ENCODE results near the gene TCHP. TPM values are rescaled to one million over a fixed set of nuclear protein-coding genes. Genes with fewer than 3 reads are reported as not detected.

The TCHP gene
- total RNA-seq, 1 experiment from 2014 or later = 13.3 TPM

DNA sequence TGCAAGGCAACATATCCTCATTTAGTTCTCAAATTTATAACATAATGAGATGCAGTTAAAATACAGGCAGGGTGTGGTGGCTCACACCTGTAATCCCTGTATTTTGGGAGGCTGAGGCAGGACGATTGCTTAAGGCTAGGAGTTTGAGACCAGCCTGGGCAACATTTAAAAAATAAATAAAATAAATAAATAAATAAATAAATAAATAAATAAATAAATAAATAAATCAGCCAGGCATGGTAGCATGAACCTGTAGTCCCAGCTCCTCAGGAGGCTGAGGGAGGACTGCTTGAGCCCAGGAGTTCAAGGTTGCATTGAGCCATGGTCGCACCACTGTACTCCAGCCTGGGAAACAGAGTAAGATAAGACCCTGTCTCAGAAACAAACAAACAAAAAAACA lies 39.4 kb downstream of the TCHP start:
- Histone ChIP-seq H3K14ac (ENCODE audit: insufficient read depth, low read length) (no peak overlapping the region), H3K79me2 (ENCODE audit: insufficient read depth, low read length) (no peaks in the 10 kb centered on the region), H3K9me3 (ENCODE audit: control insufficient read depth, low read depth, low read length) (no peaks in the 10 kb centered on the region), H4K5ac (ENCODE audit: insufficient read length, low read depth, low read length) (no peak overlapping the region), H4K20me1 (ENCODE audit: control insufficient read depth, insufficient read depth, insufficient read length) (no peaks in the 10 kb centered on the region), H2BK15ac (ENCODE audit: low read depth, low read length) (no peak overlapping the region), H3K9ac (ENCODE audit: extremely low read depth, insufficient read length, low read length) (no peak overlapping the region), H2AK5ac (ENCODE audit: insufficient read length, low read length) (no peak overlapping the region), H4K8ac (replicated peaks; ENCODE audit: insufficient read length, low read depth, low read length) (no peak overlapping the region), H3K23me2 (ENCODE audit: insufficient read length, low read depth, low read length, poor library complexity, severe bottlenecking) (no peaks in the 10 kb centered on the region), H3K4me1 (ENCODE audit: insufficient read depth, low read length) (no peaks in the 10 kb centered on the region), H2BK20ac (ENCODE audit: low read depth, low read length, poor library complexity, severe bottlenecking) (no peak overlapping the region), H3K18ac (ENCODE audit: insufficient read length, low read depth, low read length) (no peak overlapping the region), H3K56ac (ENCODE audit: insufficient read length, low read depth, low read length) (no peak overlapping the region), H4K91ac (ENCODE audit: insufficient read length, low read depth, low read length) (no peak overlapping the region), H2BK120ac (ENCODE audit: low read depth, low read length, poor library complexity, severe bottlenecking) (no peak overlapping the region), H3K27ac (ENCODE audit: insufficient read length, low read depth, low read length) (no peak overlapping the region), H2BK5ac (ENCODE audit: insufficient read length, low read length) (no peak overlapping the region), H2BK12ac (ENCODE audit: insufficient read length, low read depth, low read length) (no peak overlapping the region), H3K4ac (ENCODE audit: low read depth, low read length) (no peak overlapping the region), H3K79me1 (ENCODE audit: insufficient read depth, low read depth, low read length, poor library complexity, severe bottlenecking) (no peaks in the 10 kb centered on the region), H2AFZ (ENCODE audit: low read length) (no peak overlapping the region), H3K27me3 (ENCODE audit: insufficient read depth, low read length) (no peaks in the 10 kb centered on the region), H3K23ac (ENCODE audit: insufficient read length, low read depth, low read length) (no peak overlapping the region), H3K4me2 (ENCODE audit: insufficient read depth, insufficient read length, low read length) (no peak overlapping the region), H3T11ph (ENCODE audit: low read length) (no peak overlapping the region)
- Mint-ChIP-seq H3K36me3 (ENCODE audit: insufficient read depth in 1 of 3, low read depth in 3 of 3) (peaks cover 0 to 30% (median 13%) of the 10 kb centered on the region in 3 experiments; a peak in 5 of 7 replicates), H3K27me3 (ENCODE audit: low read depth) (no peaks in the 10 kb centered on the region), H3K4me3 (no peak overlapping the region), H3K27ac (no peak overlapping the region), H3K9me3 (no peaks in the 10 kb centered on the region), H3K4me1 (peaks cover under 1 to 3% of the 10 kb centered on the region in 2 experiments; a peak in 3 of 4 replicates)
- WGBS (ENCODE audit: extremely low coverage, insufficient read length, low lambda C conversion rate) = no CpG with 5 or more reads among the region's 2 CpGs
- no peak for DNase-seq
- TF ChIP-seq, protein P1, sequence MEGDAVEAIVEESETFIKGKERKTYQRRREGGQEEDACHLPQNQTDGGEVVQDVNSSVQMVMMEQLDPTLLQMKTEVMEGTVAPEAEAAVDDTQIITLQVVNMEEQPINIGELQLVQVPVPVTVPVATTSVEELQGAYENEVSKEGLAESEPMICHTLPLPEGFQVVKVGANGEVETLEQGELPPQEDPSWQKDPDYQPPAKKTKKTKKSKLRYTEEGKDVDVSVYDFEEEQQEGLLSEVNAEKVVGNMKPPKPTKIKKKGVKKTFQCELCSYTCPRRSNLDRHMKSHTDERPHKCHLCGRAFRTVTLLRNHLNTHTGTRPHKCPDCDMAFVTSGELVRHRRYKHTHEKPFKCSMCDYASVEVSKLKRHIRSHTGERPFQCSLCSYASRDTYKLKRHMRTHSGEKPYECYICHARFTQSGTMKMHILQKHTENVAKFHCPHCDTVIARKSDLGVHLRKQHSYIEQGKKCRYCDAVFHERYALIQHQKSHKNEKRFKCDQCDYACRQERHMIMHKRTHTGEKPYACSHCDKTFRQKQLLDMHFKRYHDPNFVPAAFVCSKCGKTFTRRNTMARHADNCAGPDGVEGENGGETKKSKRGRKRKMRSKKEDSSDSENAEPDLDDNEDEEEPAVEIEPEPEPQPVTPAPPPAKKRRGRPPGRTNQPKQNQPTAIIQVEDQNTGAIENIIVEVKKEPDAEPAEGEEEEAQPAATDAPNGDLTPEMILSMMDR (conservative IDR thresholded peaks at IDR 0.05) = no peak

Measured in H9 (cell line).